Neural progenitor cell (in vitro differentiated cells): ENCODE data around the gene RAD51D. TPM values are rescaled to one million over a fixed set of nuclear protein-coding genes. Genes with fewer than 3 reads are reported as not detected.

Source experiments
- DNase-seq: peaks from one replicate; pipeline ENCODE4 v3.0.0-alpha.2; 2016; ENCODE audit warnings: low spot score
- H2AFZ ChIP-seq: fragments of 200-600 bp; sonication (generic); replicated peaks from 2 replicates; pipeline ENCODE4 v1.6.1; 2016; ENCODE audit warnings: antibody characterized with exemption
- H3F3A ChIP-seq: fragments of 200-600 bp; sonication (generic); 2 replicates; pipeline ENCODE4 v1.6.1; 2016; ENCODE audit warnings: antibody characterized with exemption, low read depth
- H3K27ac ChIP-seq: fragments of 200-600 bp; sonication (generic); 2 replicates; pipeline ENCODE4 v1.5.1; 2016; ENCODE audit warnings: mild to moderate bottlenecking
- H3K27me3 ChIP-seq: fragments of 200-600 bp; sonication (generic); 2 replicates; pipeline ENCODE4 v1.6.1; 2016; ENCODE audit warnings: mild to moderate bottlenecking, moderate library complexity
- H3K36me3 ChIP-seq: fragments of 200-600 bp; sonication (generic); 2 replicates; pipeline ENCODE4 v1.5.1; 2016
- H3K4me1 ChIP-seq: fragments of 200-600 bp; sonication (generic); 2 replicates; pipeline ENCODE4 v1.6.1; 2016; ENCODE audit warnings: mixed run types
- H3K4me2 ChIP-seq: fragments of 200-600 bp; sonication (generic); 2 replicates; pipeline ENCODE4 v1.6.1; 2016
- H3K4me3 ChIP-seq: fragments of 200-600 bp; sonication (generic); 2 replicates; pipeline ENCODE4 v1.5.1; 2016
- H3K79me2 ChIP-seq: fragments of 200-600 bp; sonication (generic); 2 replicates; pipeline ENCODE4 v1.6.1; 2016; ENCODE audit warnings: low read depth
- H3K9ac ChIP-seq: fragments of 200-600 bp; sonication (generic); 2 replicates; pipeline ENCODE4 v1.6.1; 2016
- H3K9me3 ChIP-seq: fragments of 200-600 bp; sonication (generic); 2 replicates; pipeline ENCODE4 v1.5.1; 2016; ENCODE audit warnings: low read depth
- H4K20me1 ChIP-seq: fragments of 200-600 bp; sonication (generic); 2 replicates; pipeline ENCODE4 v1.6.1; 2016; ENCODE audit warnings: low read depth
- H3K27ac Mint-ChIP-seq: 3 replicates; pipeline ENCODE4 v1.8.0; 2021; ENCODE audit warnings: mixed read lengths
- H3K27me3 Mint-ChIP-seq: 2 replicates; pipeline ENCODE4 v1.8.0; 2022; ENCODE audit warnings: low read depth, mild to moderate bottlenecking, inconsistent platforms, moderate library complexity, mixed read lengths; ENCODE audit not compliant: insufficient read depth
- H3K36me3 Mint-ChIP-seq: 3 replicates; pipeline ENCODE4 v1.8.0; 2021; ENCODE audit warnings: mixed read lengths
- H3K4me1 Mint-ChIP-seq: 3 replicates; pipeline ENCODE4 v1.8.0; 2021; ENCODE audit warnings: mixed read lengths
- H3K4me3 Mint-ChIP-seq: 3 replicates; pipeline ENCODE4 v1.8.0; 2021; ENCODE audit warnings: mild to moderate bottlenecking, moderate library complexity, mixed read lengths
- H3K9me3 Mint-ChIP-seq: 3 replicates; pipeline ENCODE4 v1.8.0; 2020; ENCODE audit warnings: mixed read lengths
- EZH2 ChIP-seq: fragments of 200-600 bp; sonication (generic); IDR thresholded peaks from 2 replicates; pipeline ENCODE4 v1.6.1; 2017; ENCODE audit warnings: antibody characterized with exemption, mild to moderate bottlenecking, moderate library complexity
- EZH2phosphoT487 ChIP-seq: fragments of 200-600 bp; sonication (generic); IDR thresholded peaks from 2 replicates; pipeline ENCODE4 v1.6.1; 2017; ENCODE audit warnings: antibody characterized with exemption
- total RNA-seq: library from RNA; depleted of rRNA; stranded (reverse); fragments of >200 nt; gene quantifications from 2 replicates; pipeline ENCODE4 v1.2.3, GENCODE V29; 2015; ENCODE audit warnings: low replicate concordance
- TF ChIP-seq, protein P1 (sequence below): fragments of 200-600 bp; sonication (generic); IDR thresholded peaks from 2 replicates; pipeline ENCODE4 v1.5.1; 2017; ENCODE audit warnings: antibody characterized with exemption, mild to moderate bottlenecking

Gene RAD51D
- total RNA-seq, 1 donor from 2014 or later: 9.0 TPM

- Histone ChIP-seq H3K27ac (no peak overlapping the region), H3K27me3 (no peaks in the 10 kb centered on the region), H3K9ac (no peak overlapping the region), H3K4me3 (no peak overlapping the region), H3K9me3 (no peaks in the 10 kb centered on the region), H2AFZ (no peak overlapping the region), H3K4me1 (no peaks in the 10 kb centered on the region), H3K4me2 (no peak overlapping the region), H4K20me1 (no peaks in the 10 kb centered on the region), H3K79me2 (no peaks in the 10 kb centered on the region), H3K36me3 (no peaks in the 10 kb centered on the region), H3F3A (no peaks in the 10 kb centered on the region)
- Mint-ChIP-seq H3K36me3 (no peaks in the 10 kb centered on the region), H3K27me3 (no peaks in the 10 kb centered on the region), H3K27ac (no peak overlapping the region), H3K4me1 (peaks cover 10% of the 10 kb centered on the region), H3K9me3 (no peaks in the 10 kb centered on the region), H3K4me3 (no peak overlapping the region)
- no peak for DNase-seq
- no peak for TF ChIP-seq EZH2
- TF ChIP-seq, protein P1, sequence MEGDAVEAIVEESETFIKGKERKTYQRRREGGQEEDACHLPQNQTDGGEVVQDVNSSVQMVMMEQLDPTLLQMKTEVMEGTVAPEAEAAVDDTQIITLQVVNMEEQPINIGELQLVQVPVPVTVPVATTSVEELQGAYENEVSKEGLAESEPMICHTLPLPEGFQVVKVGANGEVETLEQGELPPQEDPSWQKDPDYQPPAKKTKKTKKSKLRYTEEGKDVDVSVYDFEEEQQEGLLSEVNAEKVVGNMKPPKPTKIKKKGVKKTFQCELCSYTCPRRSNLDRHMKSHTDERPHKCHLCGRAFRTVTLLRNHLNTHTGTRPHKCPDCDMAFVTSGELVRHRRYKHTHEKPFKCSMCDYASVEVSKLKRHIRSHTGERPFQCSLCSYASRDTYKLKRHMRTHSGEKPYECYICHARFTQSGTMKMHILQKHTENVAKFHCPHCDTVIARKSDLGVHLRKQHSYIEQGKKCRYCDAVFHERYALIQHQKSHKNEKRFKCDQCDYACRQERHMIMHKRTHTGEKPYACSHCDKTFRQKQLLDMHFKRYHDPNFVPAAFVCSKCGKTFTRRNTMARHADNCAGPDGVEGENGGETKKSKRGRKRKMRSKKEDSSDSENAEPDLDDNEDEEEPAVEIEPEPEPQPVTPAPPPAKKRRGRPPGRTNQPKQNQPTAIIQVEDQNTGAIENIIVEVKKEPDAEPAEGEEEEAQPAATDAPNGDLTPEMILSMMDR: no peak
- TF ChIP-seq EZH2phosphoT487: no peak
Observed at GRCh38 chr17:35073991-35074627, 45.6 kb downstream of the RAD51D start.

DNA sequence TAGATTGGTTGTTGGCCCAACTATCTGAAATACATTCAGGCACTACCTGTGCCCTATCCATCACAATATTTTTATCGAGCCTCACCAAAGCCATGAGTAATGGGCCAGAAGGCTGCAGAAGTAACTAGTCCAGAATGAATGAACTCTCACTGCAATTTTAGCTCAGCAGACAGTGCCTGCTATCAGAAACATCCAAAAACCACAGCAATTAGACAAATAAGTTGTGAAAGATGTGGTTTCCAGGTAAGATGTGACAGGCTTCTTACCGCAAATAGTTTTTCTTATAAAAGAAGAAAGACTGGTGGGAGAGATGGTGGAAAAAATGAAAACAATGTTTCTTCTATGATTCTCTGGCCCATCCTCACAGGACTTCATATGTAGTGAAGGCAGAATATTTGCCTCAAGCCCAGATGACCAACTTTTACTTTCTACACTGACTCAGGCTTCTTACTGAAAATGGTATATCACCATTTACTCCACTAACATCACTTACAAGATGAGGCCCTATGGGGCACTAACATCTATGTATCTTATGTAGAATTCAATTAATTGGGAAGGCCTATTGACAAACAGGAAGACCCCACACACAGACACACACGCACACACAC lies 46.4 kb downstream of the RAD51D start:
- Histone ChIP-seq H3K27ac (no peak overlapping the region), H3K4me3 (no peak overlapping the region), H2AFZ (no peak overlapping the region), H3K9me3 (no peaks in the 10 kb centered on the region), H3K4me2 (no peak overlapping the region), H3F3A (no peaks in the 10 kb centered on the region), H3K9ac (no peak overlapping the region), H3K4me1 (no peaks in the 10 kb centered on the region), H3K27me3 (no peaks in the 10 kb centered on the region), H3K79me2 (no peaks in the 10 kb centered on the region), H4K20me1 (no peaks in the 10 kb centered on the region), H3K36me3 (no peaks in the 10 kb centered on the region)
- no peak overlapping the region for H3K27ac Mint-ChIP-seq
- no peaks in the 10 kb centered on the region for H3K27me3 Mint-ChIP-seq
- DNase-seq: no peak
- H3K9me3 Mint-ChIP-seq: no peaks in the 10 kb centered on the region
- H3K4me3 Mint-ChIP-seq: no peak overlapping the region
- peaks cover 14% of the 10 kb centered on the region for H3K4me1 Mint-ChIP-seq
- H3K36me3 Mint-ChIP-seq: no peaks in the 10 kb centered on the region
- TF ChIP-seq EZH2phosphoT487 (no peak), EZH2 (no peak)
- TF ChIP-seq, protein P1: no peak

DNA sequence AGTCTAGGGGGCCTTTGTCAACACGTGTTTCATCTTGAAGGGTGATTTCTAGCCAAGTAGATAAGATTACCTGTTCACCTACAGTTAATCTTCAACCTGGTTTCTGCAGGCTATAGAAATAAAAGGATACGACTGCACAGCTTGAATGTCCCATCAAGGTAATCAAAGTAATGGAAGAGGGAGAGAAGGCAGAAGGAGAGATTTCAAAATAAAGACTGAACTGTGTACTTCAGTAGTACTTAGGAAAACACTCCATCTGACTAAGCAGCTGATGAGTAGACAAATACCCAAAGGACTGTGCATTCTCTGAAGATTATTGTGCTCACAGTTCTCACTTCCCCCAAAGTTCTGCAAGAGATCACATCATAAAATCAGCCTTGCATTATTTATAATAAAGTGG lies 50.3 kb downstream of the RAD51D start:
- no peak overlapping the region for H3K4me2 ChIP-seq
- no peaks in the 10 kb centered on the region for H4K20me1 ChIP-seq
- no peak overlapping the region for H2AFZ ChIP-seq
- DNase-seq: no peak
- H3K4me3 Mint-ChIP-seq: no peak overlapping the region
- H3K4me1 Mint-ChIP-seq: peaks cover 13% of the 10 kb centered on the region
- H3F3A ChIP-seq: peaks cover 9% of the 10 kb centered on the region
- H3K27me3 Mint-ChIP-seq: no peaks in the 10 kb centered on the region
- peaks cover 8% of the 10 kb centered on the region for H3K4me1 ChIP-seq
- H3K9ac ChIP-seq: no peak overlapping the region
- H3K36me3 Mint-ChIP-seq: no peaks in the 10 kb centered on the region
- H3K27ac Mint-ChIP-seq: no peak overlapping the region
- TF ChIP-seq EZH2phosphoT487 (no peak), EZH2 (no peak)
- TF ChIP-seq, protein P1: no peak
- H3K9me3 Mint-ChIP-seq: no peaks in the 10 kb centered on the region
- no peaks in the 10 kb centered on the region for H3K27me3 ChIP-seq
- H3K27ac ChIP-seq: no peak overlapping the region
- no peaks in the 10 kb centered on the region for H3K9me3 ChIP-seq
- H3K36me3 ChIP-seq: no peaks in the 10 kb centered on the region
- no peaks in the 10 kb centered on the region for H3K79me2 ChIP-seq
- no peak overlapping the region for H3K4me3 ChIP-seq
